ENCODE results near the gene GRAMD1C.

The GRAMD1C gene

GRCh38 chr3:113948015-113948917 is 109.7 kb downstream of the GRAMD1C start:
- DNase-seq (ENCODE audit: low read depth in 1 of 2, low spot score in 1 of 2), result peak in 1 of 2 donors; percentile 15

GRCh38 chr3:113952921-113953320 is 114.3 kb downstream of the GRAMD1C start:
- no peak for DNase-seq (ENCODE audit: low read depth in 1 of 2, low spot score in 1 of 2)

- no peak for DNase-seq (ENCODE audit: low read depth in 1 of 2, low spot score in 1 of 2)
Measured at GRCh38 chr3:113953677-113954076, 115.1 kb downstream of the GRAMD1C start.

- DNase-seq (ENCODE audit: low read depth in 1 of 2, low spot score in 1 of 2), result no peak
Measured at GRCh38 chr3:113954091-113954685, 115.6 kb downstream of the GRAMD1C start.

- DNase-seq (ENCODE audit: low read depth in 1 of 2, low spot score in 1 of 2), result no peak
Measured at GRCh38 chr3:113963879-113964278, 125.3 kb downstream of the GRAMD1C start.

- no peak for DNase-seq (ENCODE audit: low read depth in 1 of 2, low spot score in 1 of 2)
Measured at GRCh38 chr3:113966172-113966571, 127.6 kb downstream of the GRAMD1C start.

- no peak for DNase-seq (ENCODE audit: low read depth in 1 of 2, low spot score in 1 of 2)
Measured at GRCh38 chr3:113968986-113969385, 130.4 kb downstream of the GRAMD1C start.

GRCh38 chr3:113977822-113978221 is 139.2 kb downstream of the GRAMD1C start:
- no peak for DNase-seq (ENCODE audit: low read depth in 1 of 2, low spot score in 1 of 2)

GRCh38 chr3:113979916-113980315 is 141.3 kb downstream of the GRAMD1C start:
- no peak for DNase-seq (ENCODE audit: low read depth in 1 of 2, low spot score in 1 of 2)

GRCh38 chr3:113981803-113982202 is 143.2 kb downstream of the GRAMD1C start:
- DNase-seq (ENCODE audit: low read depth in 1 of 2, low spot score in 1 of 2), result no peak

- DNase-seq (ENCODE audit: low read depth in 1 of 2, low spot score in 1 of 2), result no peak
Measured at GRCh38 chr3:113983544-113983943, 145.0 kb downstream of the GRAMD1C start.

- DNase-seq (ENCODE audit: low read depth in 1 of 2, low spot score in 1 of 2), result no peak
Measured at GRCh38 chr3:113985541-113985940, 147.0 kb downstream of the GRAMD1C start.
